ENCODE data around the gene SLC25A17.

GRCh38 chr22:40855071-40855978 is 36.2 kb upstream of the SLC25A17 start:
- no peak for TF ChIP-seq CTCF (IDR thresholded peaks at IDR 0.05)
- TF ChIP-seq POLR2AphosphoS5 (IDR thresholded peaks at IDR 0.05), result no peak

Data from esophagus muscularis mucosa (tissue), 3 donors.